Natural killer cell treated with Interleukin-12 subunit alpha and Interleukin-12 subunit beta and Interleukin-15 and Interleukin-18, amount 100 ng/mL, for 72 hours (primary cell): ENCODE results near the gene ATOH1. TPM values are rescaled to one million over a fixed set of nuclear protein-coding genes. Genes with fewer than 3 reads are reported as not detected.

Experiments
- ATAC-seq, 2 donors: fragments of 150-1000 bp; cut with Tn5 transposase in 1 of 2; sonication (Bioruptor Pico), chemical (Tn5 transposase) in 1 of 2; 2 replicates each; pipeline ENCODE4 v1.10.0; 2021
- DNase-seq: peaks from one replicate; pipeline ENCODE4 v3.0.0; 2022; ENCODE audit warnings: low spot score
- H3K27ac Mint-ChIP-seq, 2 donors: 1 replicate in 1 of 2; 2 replicates in 1 of 2; pipeline ENCODE4 v1.8.0; 2022; ENCODE audit warnings: mixed read lengths in 2 of 2, mild to moderate bottlenecking in 1 of 2, moderate library complexity in 1 of 2
- H3K27me3 Mint-ChIP-seq, 2 donors: 1 replicate in 1 of 2; 2 replicates in 1 of 2; pipeline ENCODE4 v1.8.0; 2022; ENCODE audit warnings: mixed read lengths in 2 of 2
- H3K36me3 Mint-ChIP-seq: one replicate; pipeline ENCODE4 v1.8.0; 2022; ENCODE audit warnings: mixed read lengths
- H3K4me1 Mint-ChIP-seq, 2 donors: 1 replicate in 1 of 2; 2 replicates in 1 of 2; pipeline ENCODE4 v1.8.0; 2022; ENCODE audit warnings: low read depth in 2 of 2, mixed read lengths in 2 of 2, mild to moderate bottlenecking in 1 of 2
- H3K4me3 Mint-ChIP-seq: one replicate; pipeline ENCODE4 v1.8.0; 2022; ENCODE audit warnings: mixed read lengths
- H3K9me3 Mint-ChIP-seq: 2 replicates; pipeline ENCODE4 v1.8.0; 2022; ENCODE audit warnings: mixed read lengths
- total RNA-seq, 2 donors: library from RNA; stranded (reverse); gene quantifications; one replicate each; pipeline ENCODE4 v1.2.3, GENCODE V29; 2022

The ATOH1 gene, protein sequence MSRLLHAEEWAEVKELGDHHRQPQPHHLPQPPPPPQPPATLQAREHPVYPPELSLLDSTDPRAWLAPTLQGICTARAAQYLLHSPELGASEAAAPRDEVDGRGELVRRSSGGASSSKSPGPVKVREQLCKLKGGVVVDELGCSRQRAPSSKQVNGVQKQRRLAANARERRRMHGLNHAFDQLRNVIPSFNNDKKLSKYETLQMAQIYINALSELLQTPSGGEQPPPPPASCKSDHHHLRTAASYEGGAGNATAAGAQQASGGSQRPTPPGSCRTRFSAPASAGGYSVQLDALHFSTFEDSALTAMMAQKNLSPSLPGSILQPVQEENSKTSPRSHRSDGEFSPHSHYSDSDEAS
- not detected for total RNA-seq

DNA sequence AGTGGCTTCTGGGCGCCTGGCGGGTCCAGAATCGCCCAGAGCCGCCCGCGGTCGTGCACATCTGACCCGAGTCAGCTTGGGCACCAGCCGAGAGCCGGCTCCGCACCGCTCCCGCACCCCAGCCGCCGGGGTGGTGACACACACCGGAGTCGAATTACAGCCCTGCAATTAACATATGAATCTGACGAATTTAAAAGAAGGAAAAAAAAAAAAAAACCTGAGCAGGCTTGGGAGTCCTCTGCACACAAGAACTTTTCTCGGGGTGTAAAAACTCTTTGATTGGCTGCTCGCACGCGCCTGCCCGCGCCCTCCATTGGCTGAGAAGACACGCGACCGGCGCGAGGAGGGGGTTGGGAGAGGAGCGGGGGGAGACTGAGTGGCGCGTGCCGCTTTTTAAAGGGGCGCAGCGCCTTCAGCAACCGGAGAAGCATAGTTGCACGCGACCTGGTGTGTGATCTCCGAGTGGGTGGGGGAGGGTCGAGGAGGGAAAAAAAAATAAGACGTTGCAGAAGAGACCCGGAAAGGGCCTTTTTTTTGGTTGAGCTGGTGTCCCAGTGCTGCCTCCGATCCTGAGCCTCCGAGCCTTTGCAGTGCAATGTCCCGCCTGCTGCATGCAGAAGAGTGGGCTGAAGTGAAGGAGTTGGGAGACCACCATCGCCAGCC, at the start of gene ATOH1:
TSS of gene ATOH1 (plus strand) at position 422 of the 663 bp plus-strand sequence. CDS start at position 596, 174 bp downstream.
- H3K27ac Mint-ChIP-seq, result no peak within 1 kb of the TSS
- H3K4me1 Mint-ChIP-seq, result peaks cover 4 to 6% of the 10 kb centered on the region in 2 donors
- H3K9me3 Mint-ChIP-seq, result no peaks in the 10 kb centered on the region
- peaks cover 28% of the 10 kb centered on the region for H3K36me3 Mint-ChIP-seq
- H3K4me3 Mint-ChIP-seq, result peak within 1 kb of the TSS; percentile 36
- peaks cover 48 to 66% of the 10 kb centered on the region in 2 donors for H3K27me3 Mint-ChIP-seq
- no peak for DNase-seq
- no peak for ATAC-seq

DNA sequence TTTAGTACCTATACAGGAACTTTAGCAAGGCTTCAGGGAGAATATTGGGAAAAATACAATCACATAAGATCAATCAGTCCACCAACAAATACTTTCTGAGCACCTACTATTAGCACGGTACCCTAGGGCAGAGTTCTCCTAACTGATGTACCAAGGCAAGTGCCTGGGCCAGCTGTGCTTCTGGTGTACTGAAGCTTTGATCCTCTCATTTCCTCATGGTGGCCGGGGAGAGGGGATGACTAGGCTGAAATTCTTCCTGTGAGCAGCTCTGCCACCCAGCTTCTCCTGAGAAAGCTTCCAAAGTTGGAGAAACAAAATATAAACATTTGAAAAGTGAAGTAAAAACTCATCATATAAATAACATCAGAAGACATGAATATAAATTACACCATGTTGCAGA, 49.3 kb upstream of the ATOH1 start:
- Mint-ChIP-seq H3K4me1 (no peaks in the 10 kb centered on the region), H3K4me3 (no peak overlapping the region), H3K36me3 (no peaks in the 10 kb centered on the region), H3K9me3 (peaks cover 9% of the 10 kb centered on the region), H3K27me3 (no peaks in the 10 kb centered on the region), H3K27ac (no peak overlapping the region)
- ATAC-seq, result no peak
- no peak for DNase-seq

DNA sequence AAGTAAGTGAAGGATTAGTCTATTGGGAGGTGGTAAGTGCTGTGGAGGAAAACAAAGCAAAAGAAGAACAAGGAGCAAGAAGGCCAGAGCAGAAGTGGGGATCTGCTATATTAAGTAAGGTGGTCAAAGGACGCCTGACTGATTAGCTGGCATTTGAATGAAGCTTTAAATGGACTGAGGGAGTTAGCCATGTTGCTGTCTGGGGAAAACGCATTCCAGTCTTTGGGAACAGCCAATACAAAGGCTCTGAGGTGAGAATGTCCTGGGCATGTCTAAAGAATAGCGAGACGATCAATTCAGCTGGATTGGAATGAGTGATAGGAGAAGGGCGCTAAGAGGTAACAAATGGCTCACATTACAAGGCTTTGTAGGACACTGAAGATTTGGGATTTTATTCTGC, 48.5 kb upstream of the ATOH1 start:
- Mint-ChIP-seq H3K27me3 (no peaks in the 10 kb centered on the region), H3K27ac (no peak overlapping the region), H3K9me3 (peaks cover 9% of the 10 kb centered on the region), H3K36me3 (no peaks in the 10 kb centered on the region), H3K4me3 (no peak overlapping the region), H3K4me1 (no peaks in the 10 kb centered on the region)
- no peak for ATAC-seq
- no peak for DNase-seq

DNA sequence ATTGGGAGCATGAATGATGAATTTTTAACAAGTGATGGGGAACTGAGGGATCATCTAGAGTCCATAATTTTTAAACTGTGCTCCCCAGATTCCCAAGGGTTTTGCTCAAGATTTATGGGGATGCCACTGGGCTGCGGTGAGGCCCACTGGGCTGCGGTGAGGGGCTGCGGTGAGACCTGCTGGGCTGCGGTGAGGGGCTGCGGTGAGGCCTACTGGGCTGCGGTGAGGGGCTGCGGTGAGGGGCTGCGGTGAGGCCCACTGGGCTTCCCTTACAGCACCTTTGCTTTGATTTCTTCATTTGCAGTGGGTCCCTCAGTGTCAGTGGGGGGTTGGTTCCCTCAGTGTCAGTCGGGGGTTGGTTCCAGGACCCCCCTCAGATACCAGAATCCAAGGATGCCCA, 47.4 kb upstream of the ATOH1 start:
- Mint-ChIP-seq H3K4me3 (no peak overlapping the region), H3K4me1 (no peaks in the 10 kb centered on the region), H3K27me3 (no peaks in the 10 kb centered on the region), H3K27ac (no peak overlapping the region), H3K36me3 (no peaks in the 10 kb centered on the region), H3K9me3 (peaks cover 9% of the 10 kb centered on the region)
- no peak for DNase-seq
- ATAC-seq, result no peak

DNA sequence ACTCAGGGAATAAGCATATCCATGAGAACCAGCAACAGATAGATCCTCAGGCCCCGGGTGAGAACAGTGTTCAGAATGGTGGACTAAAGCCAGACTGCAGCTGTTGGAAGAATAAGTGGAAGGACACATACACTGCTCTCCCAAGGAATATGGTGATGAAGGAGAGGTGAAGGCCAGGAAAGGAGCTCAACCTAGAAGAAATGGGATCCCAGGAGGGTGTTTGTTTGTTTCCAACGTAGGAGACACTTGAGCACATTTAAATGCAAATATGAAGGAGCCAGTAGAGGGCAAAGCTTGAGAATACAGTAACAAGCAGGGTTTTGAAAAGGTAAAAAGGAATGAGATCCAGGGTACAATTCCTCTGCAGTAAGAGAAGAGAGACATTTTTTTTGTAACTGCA, 42.4 kb upstream of the ATOH1 start:
- no peak overlapping the region for H3K27ac Mint-ChIP-seq
- H3K4me3 Mint-ChIP-seq, result no peak overlapping the region
- H3K9me3 Mint-ChIP-seq, result no peaks in the 10 kb centered on the region
- ATAC-seq (no peak), DNase-seq (no peak)
- H3K4me1 Mint-ChIP-seq, result no peaks in the 10 kb centered on the region
- no peaks in the 10 kb centered on the region for H3K36me3 Mint-ChIP-seq
- no peaks in the 10 kb centered on the region for H3K27me3 Mint-ChIP-seq

DNA sequence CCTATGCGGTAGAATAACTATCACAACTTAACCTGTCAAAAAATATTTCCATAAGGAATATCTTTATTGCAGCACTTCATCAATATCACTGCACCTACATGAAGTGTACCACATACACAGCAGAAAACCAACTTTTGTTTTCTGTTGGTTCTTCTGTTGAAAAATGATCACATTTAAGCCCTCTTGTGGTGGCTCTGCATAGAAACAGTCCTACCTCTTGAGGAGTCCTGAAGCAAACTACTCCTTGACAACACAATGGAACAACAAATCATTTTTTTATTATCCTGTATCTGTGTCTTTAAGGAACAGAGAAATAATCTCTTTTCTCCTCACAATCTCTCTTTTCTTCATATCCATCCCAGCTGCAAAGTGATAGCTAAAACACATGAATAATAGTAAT, 39.8 kb upstream of the ATOH1 start:
- Mint-ChIP-seq H3K27me3 (no peaks in the 10 kb centered on the region), H3K9me3 (no peaks in the 10 kb centered on the region), H3K4me1 (no peaks in the 10 kb centered on the region), H3K4me3 (no peak overlapping the region), H3K27ac (no peak overlapping the region), H3K36me3 (no peaks in the 10 kb centered on the region)
- no peak for DNase-seq
- no peak for ATAC-seq

DNA sequence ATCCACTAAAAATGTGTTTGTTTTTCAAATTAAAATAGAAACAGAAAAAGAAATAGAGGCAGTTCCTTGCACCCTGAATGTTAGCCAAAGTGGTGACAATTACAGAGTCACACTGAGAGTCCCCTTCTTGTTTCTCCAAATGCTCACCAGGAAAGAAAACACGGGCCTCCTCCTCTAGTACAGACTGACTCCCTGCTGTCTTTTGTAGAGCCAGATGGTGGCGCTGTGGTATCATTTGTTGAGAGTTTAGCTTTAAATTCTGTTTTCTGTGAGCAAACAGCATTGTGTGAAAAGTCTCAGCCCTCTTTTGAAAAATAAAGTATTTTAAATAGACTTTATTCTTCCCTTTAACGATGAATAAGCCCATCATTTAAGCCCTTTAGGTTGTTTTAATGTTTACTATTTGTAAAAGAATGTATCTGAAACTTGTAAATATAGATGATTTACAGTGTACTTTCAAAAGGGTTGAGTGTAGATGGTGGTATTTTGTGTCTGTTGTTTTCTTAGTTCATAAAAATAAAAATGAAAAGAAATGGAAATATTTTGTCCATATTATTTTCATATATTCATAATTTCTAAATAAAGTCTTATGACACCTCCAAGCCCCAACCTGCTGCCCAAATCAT, 36.9 kb upstream of the ATOH1 start:
- DNase-seq (no peak), ATAC-seq (no peak)
- Mint-ChIP-seq H3K27me3 (no peaks in the 10 kb centered on the region), H3K36me3 (no peaks in the 10 kb centered on the region), H3K9me3 (no peaks in the 10 kb centered on the region), H3K4me3 (no peak overlapping the region), H3K27ac (no peak overlapping the region), H3K4me1 (no peaks in the 10 kb centered on the region)

DNA sequence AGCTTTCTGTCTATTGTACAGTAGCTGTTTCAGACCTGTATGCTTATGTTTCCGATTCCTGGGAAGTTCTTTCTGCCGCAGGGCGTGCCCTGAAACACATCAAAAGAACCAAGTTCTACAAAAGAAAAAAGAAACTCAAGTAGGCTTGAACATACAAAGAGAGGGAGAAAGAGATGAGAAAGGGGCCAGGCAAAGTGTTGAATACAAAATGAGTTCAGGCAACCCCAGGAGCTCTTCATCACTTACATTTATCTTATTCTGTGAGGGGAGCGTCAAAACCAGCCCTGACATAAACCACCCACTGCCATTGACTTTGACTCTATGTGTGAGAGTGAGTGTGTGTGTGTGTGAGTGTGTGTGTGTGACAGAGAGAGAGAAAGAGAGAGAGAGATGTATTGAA, 26.5 kb upstream of the ATOH1 start:
- H3K27me3 Mint-ChIP-seq, result no peaks in the 10 kb centered on the region
- no peak overlapping the region for H3K4me3 Mint-ChIP-seq
- DNase-seq (no peak), ATAC-seq (no peak)
- no peak overlapping the region for H3K27ac Mint-ChIP-seq
- H3K36me3 Mint-ChIP-seq, result no peaks in the 10 kb centered on the region
- H3K9me3 Mint-ChIP-seq, result no peaks in the 10 kb centered on the region
- H3K4me1 Mint-ChIP-seq, result no peaks in the 10 kb centered on the region

DNA sequence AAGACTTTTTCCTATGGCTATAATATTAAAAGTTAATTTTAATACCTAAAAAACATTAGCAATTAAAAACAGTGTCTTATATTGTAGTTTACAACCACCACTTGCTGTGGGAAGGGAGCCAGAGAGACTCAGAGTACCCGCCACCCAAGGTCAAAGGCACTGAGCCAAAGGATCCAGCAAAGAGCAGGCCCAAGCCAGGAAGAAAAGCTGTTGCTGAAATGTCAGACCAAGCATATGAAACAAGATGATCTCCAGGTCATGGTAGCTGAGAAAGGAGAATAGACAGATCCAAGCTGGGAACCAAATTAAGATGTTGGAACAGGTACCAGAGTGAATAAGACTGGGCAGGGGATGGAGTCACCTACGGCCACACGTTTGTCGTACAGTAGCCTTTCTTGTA, 18.8 kb upstream of the ATOH1 start:
- Mint-ChIP-seq H3K27me3 (no peaks in the 10 kb centered on the region), H3K36me3 (no peaks in the 10 kb centered on the region), H3K4me1 (no peaks in the 10 kb centered on the region), H3K4me3 (no peak overlapping the region), H3K9me3 (peaks cover 12% of the 10 kb centered on the region), H3K27ac (no peak overlapping the region)
- no peak for ATAC-seq
- DNase-seq, result no peak

DNA sequence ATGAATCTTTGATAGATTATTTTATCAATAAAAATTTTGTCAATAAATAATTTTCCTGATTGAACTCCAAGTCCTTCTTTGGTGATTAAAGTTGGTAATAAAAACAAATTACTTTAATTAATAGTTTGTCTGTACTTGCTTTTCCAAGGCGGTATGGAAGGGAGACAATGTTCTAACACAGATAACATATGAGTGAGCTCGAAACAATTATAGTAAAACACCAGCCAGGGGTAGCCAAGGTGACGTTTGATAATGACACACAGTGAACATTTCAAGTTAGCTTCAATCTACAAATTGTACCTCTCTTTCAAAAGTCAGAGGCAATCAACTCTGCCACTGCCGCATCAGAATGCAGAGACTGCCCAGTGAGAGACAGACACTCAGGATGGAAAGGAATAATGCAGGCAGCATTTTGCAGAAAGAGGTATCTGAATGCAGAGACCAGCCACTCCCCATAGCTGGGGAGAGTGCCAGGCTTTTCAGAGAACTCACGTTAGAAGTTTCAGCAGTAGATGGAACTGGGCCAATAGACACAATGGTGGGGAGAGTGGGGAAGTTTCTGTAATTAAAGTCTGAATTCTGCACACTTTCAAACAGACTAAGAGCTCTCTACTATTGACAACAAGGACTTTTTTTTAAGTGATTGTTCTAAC, 18.1 kb upstream of the ATOH1 start:
- H3K36me3 Mint-ChIP-seq, result no peaks in the 10 kb centered on the region
- ATAC-seq, result no peak
- no peak for DNase-seq
- no peak overlapping the region for H3K27ac Mint-ChIP-seq
- H3K4me1 Mint-ChIP-seq, result no peaks in the 10 kb centered on the region
- H3K27me3 Mint-ChIP-seq, result no peaks in the 10 kb centered on the region
- peaks cover 13% of the 10 kb centered on the region for H3K9me3 Mint-ChIP-seq
- H3K4me3 Mint-ChIP-seq, result no peak overlapping the region

DNA sequence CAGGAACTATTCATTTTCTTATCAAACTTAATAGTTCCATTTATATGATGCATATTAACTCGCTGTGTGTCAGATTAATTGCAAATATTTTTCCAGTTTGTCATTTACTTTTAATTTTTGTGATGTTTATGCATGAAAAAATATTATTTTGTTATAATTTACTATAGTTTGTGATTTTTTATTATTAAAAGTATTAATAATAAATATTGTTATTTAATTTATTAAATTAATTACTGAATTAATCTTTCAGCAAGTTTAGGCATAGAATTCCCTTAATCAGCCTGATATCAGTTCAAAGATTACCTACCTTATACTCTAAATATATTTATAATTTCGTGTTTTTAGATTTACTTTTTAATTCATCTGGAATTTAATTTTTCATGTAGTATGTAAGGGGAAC, 15.5 kb upstream of the ATOH1 start:
- peaks cover 13% of the 10 kb centered on the region for H3K9me3 Mint-ChIP-seq
- H3K36me3 Mint-ChIP-seq, result no peaks in the 10 kb centered on the region
- no peaks in the 10 kb centered on the region for H3K27me3 Mint-ChIP-seq
- no peak for ATAC-seq
- no peaks in the 10 kb centered on the region for H3K4me1 Mint-ChIP-seq
- no peak overlapping the region for H3K4me3 Mint-ChIP-seq
- no peak for DNase-seq
- H3K27ac Mint-ChIP-seq, result no peak overlapping the region

DNA sequence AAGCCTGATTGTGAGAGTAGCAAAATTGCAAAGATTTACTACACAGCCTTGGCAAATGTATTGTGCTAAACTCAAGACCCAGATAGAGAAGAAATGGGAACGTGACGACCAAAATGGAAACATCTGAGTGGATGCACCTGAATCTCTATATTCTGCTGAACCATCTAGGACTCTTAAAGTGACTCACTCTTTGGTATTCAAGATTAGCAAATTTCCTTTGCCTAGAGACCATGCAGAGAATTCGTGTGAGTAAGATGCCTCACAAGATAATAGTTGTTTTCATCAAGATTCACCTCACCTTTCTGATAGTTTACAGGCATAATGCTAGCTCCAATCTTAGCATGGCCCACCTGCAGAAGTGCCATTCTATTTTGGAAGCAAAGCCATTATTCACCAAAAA, 14.4 kb upstream of the ATOH1 start:
- Mint-ChIP-seq H3K27me3 (peaks cover 0 to 5% of the 10 kb centered on the region in 2 donors), H3K27ac (no peak overlapping the region), H3K4me1 (no peaks in the 10 kb centered on the region), H3K4me3 (no peak overlapping the region), H3K36me3 (no peaks in the 10 kb centered on the region), H3K9me3 (peaks cover 15% of the 10 kb centered on the region)
- DNase-seq (no peak), ATAC-seq (no peak)

DNA sequence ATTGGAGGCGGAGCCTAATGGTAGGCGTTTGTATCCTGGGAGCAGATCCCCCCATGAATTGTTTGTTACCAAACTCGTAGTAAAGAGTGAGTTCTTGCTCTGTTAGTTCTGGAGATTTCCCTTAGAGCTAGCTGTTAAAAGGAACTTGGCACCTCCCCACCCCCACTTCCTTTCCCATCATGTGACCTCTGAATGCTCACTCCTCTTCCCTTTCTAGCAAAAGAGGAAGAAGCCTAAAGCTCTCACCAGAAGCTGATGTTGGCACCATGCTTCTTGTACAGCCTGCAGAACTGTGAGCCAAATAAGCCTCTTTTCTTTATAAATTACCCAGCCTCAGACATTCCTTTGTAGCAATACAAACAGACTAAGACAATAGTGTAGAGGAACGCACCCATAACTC, 13.8 kb upstream of the ATOH1 start:
- Mint-ChIP-seq H3K9me3 (peaks cover 15% of the 10 kb centered on the region), H3K27me3 (peaks cover 0 to 5% of the 10 kb centered on the region in 2 donors), H3K36me3 (no peaks in the 10 kb centered on the region), H3K27ac (no peak overlapping the region), H3K4me3 (no peak overlapping the region), H3K4me1 (no peaks in the 10 kb centered on the region)
- ATAC-seq (no peak), DNase-seq (no peak)
